Measurements from ENCODE around the gene PRKACB. TPM values are rescaled to one million over a fixed set of nuclear protein-coding genes. Genes with fewer than 3 reads are reported as not detected.

PRKACB gene
- total RNA-seq, 1 experiment from 2014 or later: 135 TPM

- H3K9me3 ChIP-seq (ENCODE audit: control insufficient read depth in 1 of 2, insufficient read depth in 1 of 2, low read depth in 1 of 2, low read length in 2 of 2): no peaks in the 10 kb centered on the region
- no peaks in the 10 kb centered on the region for H3K27me3 ChIP-seq (ENCODE audit: insufficient read depth, low read length)
- TSS peak; percentile 89 for BruUV-seq (replicated peaks)
- peaks cover 53 to 80% of the 10 kb centered on the region in 2 experiments for H3K4me1 ChIP-seq (ENCODE audit: control insufficient read depth in 1 of 2, insufficient read depth in 2 of 2, low read length in 2 of 2)
- H3K79me2 ChIP-seq (ENCODE audit: insufficient read depth, low read length): peaks cover 54% of the 10 kb centered on the region
- DNase-seq (ENCODE audit: low read depth, low spot score): no peak
- ChIA-PET POLR2A (interaction anchor here (0.9 to 1.5 kb wide), 4 partner anchors 9 to 418 kb away, joined by 3 to 13 read pairs (median 3); partner anchors contain the start of gene PRKACB), RAD21 (ENCODE audit: low non-redundant PET in 1 of 2, low total read pairs in 2 of 2, uncharacterized antibody in 2 of 2, unreplicated experiment in 2 of 2) (no interaction called here), CTCF (no interaction called here)
- peak overlapping the region; percentile 60 for H3K9ac ChIP-seq (ENCODE audit: low read length)
- TF ChIP-seq SIN3A (IDR thresholded peaks at IDR 0.05; ENCODE audit: low read depth): no peak
- no peak for TF ChIP-seq POLR2AphosphoS5 (IDR thresholded peaks at IDR 0.05; ENCODE audit: low read depth, low read length)
- TF ChIP-seq ATF3 (IDR thresholded peaks at IDR 0.05): no peak
- no peak for TF ChIP-seq REST (IDR thresholded peaks at IDR 0.05; ENCODE audit: low read depth)
- H3K9me2 ChIP-seq (ENCODE audit: insufficient read depth): no peaks in the 10 kb centered on the region
- H4K20me1 ChIP-seq (ENCODE audit: insufficient read depth): no peaks in the 10 kb centered on the region
- peak overlapping the region; percentile 99 for H3K27ac ChIP-seq (ENCODE audit: low read depth, low read length)
- ATAC-seq: no peak
- peak overlapping the region; percentile 54 for H3K4me2 ChIP-seq (ENCODE audit: low read length)
- no peak overlapping the region for H3K4me3 ChIP-seq (replicated peaks in 1 of 2; ENCODE audit: low read depth in 1 of 2, low read length in 2 of 2)
- intact Hi-C loops (cut with micrococcal nuclease): loop anchor here (5.0 kb wide), 2 partner anchors 92 to 192 kb away; no protein-coding TSS in a partner anchor
- peaks cover 0 to 14% of the 10 kb centered on the region in 2 experiments; a peak in 1 of 4 replicates for H3K36me3 ChIP-seq (ENCODE audit: control insufficient read depth in 1 of 2, insufficient read depth in 2 of 2, low read length in 2 of 2)
- H2AFZ ChIP-seq (ENCODE audit: low read depth, low read length, poor library complexity, severe bottlenecking): no peak overlapping the region
Observed at GRCh38 chr1:84155517-84155916, 11.4 kb downstream of the PRKACB start.

- Histone ChIP-seq H3K27ac (ENCODE audit: low read depth, low read length) (peak overlapping the region; percentile 99), H3K9ac (ENCODE audit: low read length) (peak overlapping the region; percentile 60), H3K4me3 (replicated peaks in 1 of 2; ENCODE audit: low read depth in 1 of 2, low read length in 2 of 2) (no peak overlapping the region), H4K20me1 (ENCODE audit: insufficient read depth) (no peaks in the 10 kb centered on the region), H3K9me3 (ENCODE audit: control insufficient read depth in 1 of 2, insufficient read depth in 1 of 2, low read depth in 1 of 2, low read length in 2 of 2) (no peaks in the 10 kb centered on the region), H3K4me2 (ENCODE audit: low read length) (peak overlapping the region; percentile 54), H2AFZ (ENCODE audit: low read depth, low read length, poor library complexity, severe bottlenecking) (no peak overlapping the region), H3K27me3 (ENCODE audit: insufficient read depth, low read length) (no peaks in the 10 kb centered on the region), H3K79me2 (ENCODE audit: insufficient read depth, low read length) (peaks cover 54% of the 10 kb centered on the region), H3K36me3 (ENCODE audit: control insufficient read depth in 1 of 2, insufficient read depth in 2 of 2, low read length in 2 of 2) (peaks cover 0 to 10% of the 10 kb centered on the region in 2 experiments; a peak in 2 of 4 replicates), H3K9me2 (ENCODE audit: insufficient read depth) (no peaks in the 10 kb centered on the region), H3K4me1 (ENCODE audit: control insufficient read depth in 1 of 2, insufficient read depth in 2 of 2, low read length in 2 of 2) (peaks cover 59 to 87% of the 10 kb centered on the region in 2 experiments)
- intact Hi-C loops (cut with micrococcal nuclease): loop anchor here (1.0 to 5.0 kb wide), 4 partner anchors 11 to 209 kb away; no protein-coding TSS in a partner anchor
- ChIA-PET CTCF (no interaction called here), RAD21 (ENCODE audit: low non-redundant PET in 1 of 2, low total read pairs in 2 of 2, uncharacterized antibody in 2 of 2, unreplicated experiment in 2 of 2) (no interaction called here), POLR2A (interaction anchor here (0.9 to 1.5 kb wide), 4 partner anchors 8 to 417 kb away, joined by 3 to 13 read pairs (median 3); partner anchors contain the start of gene PRKACB)
- peak; percentile 87 for ATAC-seq
- peak; percentile 97 for DNase-seq (ENCODE audit: low read depth, low spot score)
- no TSS peak for BruUV-seq (replicated peaks)
- TF ChIP-seq SIN3A (IDR thresholded peaks at IDR 0.05; ENCODE audit: low read depth) (peak; percentile 97), ZBTB33 (IDR thresholded peaks at IDR 0.05; ENCODE audit: extremely low read depth, insufficient replicate concordance, low read length) (no peak), EZH2phosphoT487 (IDR thresholded peaks at IDR 0.05; ENCODE audit: borderline replicate concordance) (no peak), FOSL1 (IDR thresholded peaks at IDR 0.05; ENCODE audit: low read depth) (peak; percentile 99), TCF7L2 (IDR thresholded peaks at IDR 0.05; ENCODE audit: borderline replicate concordance, extremely low read depth, insufficient read depth, insufficient read length) (peak; percentile 97), MAX (IDR thresholded peaks at IDR 0.05) (peak; percentile 74), EGR1 (IDR thresholded peaks at IDR 0.05; ENCODE audit: low read depth) (no peak), ZFX (IDR thresholded peaks at IDR 0.05) (no peak), CEBPB (IDR thresholded peaks at IDR 0.05; ENCODE audit: low read depth) (peak; percentile 91), EZH2 (IDR thresholded peaks at IDR 0.05) (no peak), POLR2AphosphoS5 (IDR thresholded peaks at IDR 0.05; ENCODE audit: low read depth, low read length) (peak; percentile 73), ZNF274 (IDR thresholded peaks at IDR 0.05; ENCODE audit: low read depth, low read length) (no peak)
Observed at GRCh38 chr1:84156210-84156621, 12.1 kb downstream of the PRKACB start.

Data from HCT116 (cell line).